ENCODE results near the gene PPP1R1B. TPM values are rescaled to one million over a fixed set of nuclear protein-coding genes. Genes with fewer than 3 reads are reported as not detected.

Gene PPP1R1B
- total RNA-seq, 1 experiment from 2014 or later = 8.2 TPM

GRCh38 chr17:39611401-39612112 lies 15.2 kb upstream of the PPP1R1B start:
- Histone ChIP-seq H3K9me3 (ENCODE audit: low read depth, low read length, poor library complexity, severe bottlenecking) (no peaks in the 10 kb centered on the region), H3K4me1 (ENCODE audit: insufficient read depth, low read length, poor library complexity, severe bottlenecking) (no peaks in the 10 kb centered on the region), H3K27me3 (replicated peaks; ENCODE audit: insufficient read depth, low read depth, low read length, poor library complexity) (peaks cover 11% of the 10 kb centered on the region), H3K27ac (ENCODE audit: low read depth, low read length, poor library complexity, severe bottlenecking) (no peak overlapping the region), H3K4me3 (ENCODE audit: low read depth, low read length, poor library complexity, severe bottlenecking) (no peak overlapping the region), H3K36me3 (ENCODE audit: insufficient read depth, low read length, poor library complexity, severe bottlenecking) (no peaks in the 10 kb centered on the region)
- POLR2A ChIA-PET (ENCODE audit: low non-redundant PET) = interaction anchor here (0.7 kb wide), 1 partner anchor 17 kb away, joined by 3 read pairs; no protein-coding TSS in a partner anchor
- TF ChIP-seq, protein P1, sequence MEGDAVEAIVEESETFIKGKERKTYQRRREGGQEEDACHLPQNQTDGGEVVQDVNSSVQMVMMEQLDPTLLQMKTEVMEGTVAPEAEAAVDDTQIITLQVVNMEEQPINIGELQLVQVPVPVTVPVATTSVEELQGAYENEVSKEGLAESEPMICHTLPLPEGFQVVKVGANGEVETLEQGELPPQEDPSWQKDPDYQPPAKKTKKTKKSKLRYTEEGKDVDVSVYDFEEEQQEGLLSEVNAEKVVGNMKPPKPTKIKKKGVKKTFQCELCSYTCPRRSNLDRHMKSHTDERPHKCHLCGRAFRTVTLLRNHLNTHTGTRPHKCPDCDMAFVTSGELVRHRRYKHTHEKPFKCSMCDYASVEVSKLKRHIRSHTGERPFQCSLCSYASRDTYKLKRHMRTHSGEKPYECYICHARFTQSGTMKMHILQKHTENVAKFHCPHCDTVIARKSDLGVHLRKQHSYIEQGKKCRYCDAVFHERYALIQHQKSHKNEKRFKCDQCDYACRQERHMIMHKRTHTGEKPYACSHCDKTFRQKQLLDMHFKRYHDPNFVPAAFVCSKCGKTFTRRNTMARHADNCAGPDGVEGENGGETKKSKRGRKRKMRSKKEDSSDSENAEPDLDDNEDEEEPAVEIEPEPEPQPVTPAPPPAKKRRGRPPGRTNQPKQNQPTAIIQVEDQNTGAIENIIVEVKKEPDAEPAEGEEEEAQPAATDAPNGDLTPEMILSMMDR (conservative IDR thresholded peaks at IDR 0.05; ENCODE audit: low read depth, low read length) = no peak
- no peak for TF ChIP-seq EZH2 (IDR thresholded peaks at IDR 0.05; ENCODE audit: borderline replicate concordance, low read depth, low read length, poor library complexity, severe bottlenecking)
- CTCF ChIA-PET = no interaction called here
- DNase-seq (ENCODE audit: low spot score) = no peak
- intact Hi-C loops (cut with micrococcal nuclease; ENCODE audit: unreplicated experiment) = no loop called here
- BruUV-seq (replicated peaks) = no TSS peak

- Histone ChIP-seq H3K27ac (ENCODE audit: low read depth, low read length, poor library complexity, severe bottlenecking) (no peak overlapping the region), H3K4me3 (ENCODE audit: low read depth, low read length, poor library complexity, severe bottlenecking) (no peak overlapping the region), H3K9me3 (ENCODE audit: low read depth, low read length, poor library complexity, severe bottlenecking) (no peaks in the 10 kb centered on the region), H3K4me1 (ENCODE audit: insufficient read depth, low read length, poor library complexity, severe bottlenecking) (no peaks in the 10 kb centered on the region), H3K27me3 (replicated peaks; ENCODE audit: insufficient read depth, low read depth, low read length, poor library complexity) (peaks cover 2% of the 10 kb centered on the region), H3K36me3 (ENCODE audit: insufficient read depth, low read length, poor library complexity, severe bottlenecking) (no peaks in the 10 kb centered on the region)
- no TSS peak for BruUV-seq (replicated peaks)
- no peak for DNase-seq (ENCODE audit: low spot score)
- POLR2A ChIA-PET (ENCODE audit: low non-redundant PET) = no interaction called here
- CTCF ChIA-PET = no interaction called here
- intact Hi-C loops (cut with micrococcal nuclease; ENCODE audit: unreplicated experiment) = no loop called here
- TF ChIP-seq, protein P1 (conservative IDR thresholded peaks at IDR 0.05; ENCODE audit: low read depth, low read length) = no peak
- no peak for TF ChIP-seq EZH2 (IDR thresholded peaks at IDR 0.05; ENCODE audit: borderline replicate concordance, low read depth, low read length, poor library complexity, severe bottlenecking)
Observed at GRCh38 chr17:39612291-39612894, 14.4 kb upstream of the PPP1R1B start.

DNA sequence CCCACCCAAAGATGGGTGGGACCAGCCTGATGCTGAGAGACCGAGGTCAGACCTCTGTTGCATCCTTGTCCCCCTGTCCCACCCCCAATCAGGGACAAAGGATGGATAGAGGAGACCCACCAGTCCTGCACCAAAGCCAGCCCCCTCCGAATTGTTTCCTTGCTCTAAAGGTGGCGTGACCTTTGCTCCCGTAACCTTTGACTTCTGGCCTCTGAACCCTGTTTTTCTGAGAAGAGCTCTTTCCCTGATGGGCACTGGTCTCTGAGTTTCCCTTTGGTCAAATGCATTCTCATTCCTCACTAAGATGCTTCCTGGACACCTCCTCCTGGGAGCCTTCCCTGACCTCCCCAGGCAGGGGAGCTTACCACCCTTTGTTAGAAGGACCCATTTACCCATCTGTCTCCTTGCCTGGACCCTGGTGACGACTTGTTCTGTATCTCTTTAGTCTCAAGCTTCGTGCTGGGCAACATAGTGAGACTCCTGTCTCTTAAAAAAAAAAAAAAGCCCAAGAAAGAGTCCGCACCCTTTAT lies 13.8 kb upstream of the PPP1R1B start:
- intact Hi-C loops (cut with micrococcal nuclease; ENCODE audit: unreplicated experiment) = no loop called here
- Histone ChIP-seq H3K4me3 (ENCODE audit: low read depth, low read length, poor library complexity, severe bottlenecking) (no peak overlapping the region), H3K36me3 (ENCODE audit: insufficient read depth, low read length, poor library complexity, severe bottlenecking) (no peaks in the 10 kb centered on the region), H3K27ac (ENCODE audit: low read depth, low read length, poor library complexity, severe bottlenecking) (no peak overlapping the region), H3K4me1 (ENCODE audit: insufficient read depth, low read length, poor library complexity, severe bottlenecking) (no peaks in the 10 kb centered on the region), H3K9me3 (ENCODE audit: low read depth, low read length, poor library complexity, severe bottlenecking) (no peaks in the 10 kb centered on the region), H3K27me3 (replicated peaks; ENCODE audit: insufficient read depth, low read depth, low read length, poor library complexity) (no peaks in the 10 kb centered on the region)
- no peak for DNase-seq (ENCODE audit: low spot score)
- POLR2A ChIA-PET (ENCODE audit: low non-redundant PET) = no interaction called here
- CTCF ChIA-PET = interaction anchor here (0.7 kb wide), 1 partner anchor 42 kb away, joined by 3 read pairs; no protein-coding TSS in a partner anchor
- BruUV-seq (replicated peaks) = no TSS peak
- TF ChIP-seq EZH2 (IDR thresholded peaks at IDR 0.05; ENCODE audit: borderline replicate concordance, low read depth, low read length, poor library complexity, severe bottlenecking) = no peak
- TF ChIP-seq, protein P1 (conservative IDR thresholded peaks at IDR 0.05; ENCODE audit: low read depth, low read length) = no peak
